NCI-H2029 treated with DMSO at 0.1 percent for 48 hours (cell line): ENCODE results near the gene COL20A1.

ENCODE experiments used
- DNase-seq: peaks from one replicate; lab custom pipeline; 2025; lab: John Stamatoyannopoulos, UW

COL20A1 gene

GRCh38 chr20:63363013-63363957, 70.3 kb downstream of the COL20A1 start:
- no peak for DNase-seq

DNA sequence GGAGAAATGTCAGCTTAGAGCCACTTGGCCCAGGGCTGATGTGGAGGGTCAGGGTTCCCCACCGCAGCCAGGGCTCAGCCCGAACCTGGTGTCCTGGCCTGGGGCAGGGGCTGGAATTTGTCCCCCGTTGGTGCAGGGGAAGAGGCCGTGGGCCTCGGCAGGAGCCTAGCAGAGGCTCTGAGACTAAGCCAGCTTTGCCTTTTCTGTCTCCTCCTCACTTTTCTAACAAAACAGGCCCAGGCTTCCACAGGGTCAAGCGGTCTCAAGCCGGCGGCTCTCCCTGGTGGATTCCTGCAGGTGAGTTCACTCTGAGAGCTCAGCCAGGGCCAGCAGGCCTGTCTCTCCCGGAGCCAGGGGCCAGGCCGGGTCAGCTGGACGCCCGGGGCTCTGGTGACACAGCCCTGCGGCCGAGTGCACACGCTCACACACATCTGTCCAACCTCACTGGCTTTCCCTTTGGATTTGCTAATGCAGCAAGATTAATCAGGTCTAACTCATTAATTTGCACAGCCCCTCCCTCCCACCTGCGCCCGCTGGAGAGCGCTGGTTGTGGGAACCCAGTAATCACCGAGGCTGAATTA, 71.1 kb downstream of the COL20A1 start:
- no peak for DNase-seq

DNA sequence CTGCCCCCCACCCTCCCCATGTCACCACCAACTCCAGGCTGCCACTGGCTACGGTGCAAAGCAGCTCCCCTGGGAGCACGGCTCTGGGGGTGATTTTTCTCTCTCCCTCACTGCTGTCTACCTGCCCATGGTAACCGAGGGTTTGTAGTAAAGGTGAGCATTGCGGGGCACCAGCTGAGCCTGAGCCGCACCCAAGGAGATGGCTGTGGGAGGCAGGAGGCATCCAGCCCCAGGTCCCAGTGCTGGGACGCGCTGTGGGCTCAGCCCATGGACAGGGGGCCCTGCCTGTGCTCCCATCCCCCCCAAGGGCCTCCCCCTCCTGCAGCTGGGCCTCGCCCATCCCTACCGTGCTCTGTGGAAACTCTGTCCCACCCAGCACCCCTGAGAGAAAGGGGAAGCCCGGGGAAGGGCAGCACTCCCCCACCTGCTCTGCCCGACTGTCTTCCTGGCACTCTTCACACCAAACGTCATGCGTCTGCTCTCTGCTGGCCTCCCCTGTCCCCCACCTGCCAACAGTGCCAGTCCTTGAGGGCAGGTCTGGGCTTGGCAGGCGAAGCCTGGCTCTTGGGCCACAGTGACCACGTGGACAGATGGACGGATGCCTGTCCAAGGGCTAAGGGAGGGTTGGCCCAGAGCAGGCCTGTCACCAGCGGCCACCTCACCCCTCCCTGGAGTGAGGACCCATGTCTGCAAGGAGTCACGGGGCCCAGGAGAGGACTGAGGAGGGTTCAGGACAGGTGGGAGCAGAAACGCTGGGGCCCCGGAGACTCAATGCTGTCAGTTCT, 72.0 kb downstream of the COL20A1 start:
- DNase-seq, result no peak

GRCh38 chr20:63365601-63366389, 72.8 kb downstream of the COL20A1 start:
- no peak for DNase-seq

DNA sequence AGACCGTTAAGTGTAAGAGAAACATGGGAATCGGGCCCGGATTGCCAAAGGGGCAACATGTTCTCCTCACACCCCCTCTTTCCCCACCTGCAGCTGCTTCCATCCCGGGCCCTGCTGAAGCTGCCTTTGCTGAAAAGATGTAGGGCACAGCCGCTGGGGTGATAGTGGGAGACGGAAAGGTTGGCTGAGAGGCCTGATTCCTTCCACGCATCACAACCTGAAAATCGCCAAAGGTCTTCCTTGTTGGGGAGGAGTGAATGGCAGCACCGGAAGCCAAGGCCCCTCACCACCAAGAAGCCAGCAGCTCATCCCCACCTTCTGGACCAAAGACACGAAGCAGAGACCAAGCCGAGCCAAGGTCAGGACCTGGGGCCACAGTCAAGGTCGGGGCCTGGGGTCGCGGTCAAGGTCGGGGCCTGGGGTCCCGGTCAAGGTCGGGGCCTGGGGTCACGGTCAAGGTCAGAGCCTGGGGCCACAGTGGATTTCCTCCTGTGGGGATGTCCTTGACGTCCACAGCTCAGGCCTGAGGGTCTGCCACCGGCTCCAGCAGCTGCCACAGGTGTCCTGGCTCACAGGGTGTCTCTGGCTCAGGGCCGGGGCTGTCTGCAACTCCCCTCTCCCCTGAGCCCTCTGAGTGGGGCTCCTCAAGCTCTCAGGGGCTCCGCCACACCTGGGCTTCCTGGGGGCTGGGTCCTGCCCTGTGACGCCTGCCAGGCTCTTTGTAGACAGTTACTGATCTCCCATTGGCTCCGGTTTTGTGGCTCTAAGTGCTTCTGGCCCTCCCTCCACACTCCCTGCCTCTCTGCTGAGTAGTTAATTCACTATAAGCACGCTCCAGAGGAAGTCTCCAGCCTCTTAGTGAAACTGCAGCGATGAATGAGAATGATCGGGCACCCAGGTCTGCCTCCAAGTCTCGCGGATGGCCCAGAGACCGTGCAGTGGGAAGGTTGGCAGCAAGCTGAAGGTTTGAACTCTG, 73.7 kb downstream of the COL20A1 start:
- no peak for DNase-seq

DNA sequence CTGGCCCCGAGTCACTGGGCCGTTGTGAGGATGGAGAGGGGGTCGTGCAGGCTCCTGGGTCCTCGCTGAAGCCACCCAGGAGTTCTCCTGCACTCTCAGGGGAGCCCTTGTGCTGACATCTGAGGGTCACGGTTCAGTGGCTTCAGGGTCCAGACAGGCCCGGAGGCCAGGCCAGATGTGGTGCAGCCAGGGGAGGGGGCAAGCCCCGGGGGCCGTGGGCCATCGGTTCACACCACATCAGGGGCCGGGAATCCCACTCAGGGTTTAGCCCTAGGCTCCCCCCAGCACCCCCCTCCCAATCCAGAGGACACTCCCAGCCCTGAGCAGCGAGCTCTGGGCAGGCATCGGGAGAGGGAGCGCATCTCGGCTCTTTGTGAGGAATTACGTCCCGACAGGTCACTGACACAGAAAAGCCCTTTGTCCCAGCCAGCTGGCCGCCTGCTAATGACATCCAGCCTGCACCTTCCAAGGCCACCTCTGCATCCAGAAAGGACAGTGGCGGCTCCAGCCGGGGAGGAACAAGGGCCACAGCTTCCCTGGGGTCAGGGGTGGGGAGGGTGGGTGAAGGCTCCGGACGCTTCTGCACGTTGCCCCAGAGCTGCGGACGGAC, 74.6 kb downstream of the COL20A1 start:
- no peak for DNase-seq

GRCh38 chr20:63368151-63368550, 75.2 kb downstream of the COL20A1 start:
- DNase-seq, result no peak

DNA sequence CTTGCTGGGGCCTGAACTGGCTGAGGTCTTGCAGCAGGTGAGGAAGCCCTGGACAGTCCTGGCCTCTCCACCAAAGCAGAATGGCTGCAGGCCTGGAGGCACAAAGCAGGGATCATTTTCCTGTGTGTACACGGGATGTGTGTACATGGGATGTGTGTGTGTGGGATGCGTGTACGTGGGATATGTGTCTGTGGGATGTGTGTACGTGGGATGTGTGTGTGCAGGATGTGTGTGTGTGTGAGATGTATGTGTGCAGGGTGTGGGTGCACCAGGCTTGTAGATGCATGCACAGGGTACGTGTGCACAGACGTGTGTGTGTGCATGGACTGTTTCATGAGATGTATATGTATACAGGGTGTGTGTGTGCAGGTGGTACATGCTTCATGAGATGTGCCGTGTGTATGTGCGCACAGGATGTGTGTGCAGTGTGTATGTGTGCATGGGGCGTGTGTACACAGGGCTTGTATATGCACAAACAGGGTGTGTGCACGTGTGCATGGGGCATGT, 76.1 kb downstream of the COL20A1 start:
- no peak for DNase-seq

DNA sequence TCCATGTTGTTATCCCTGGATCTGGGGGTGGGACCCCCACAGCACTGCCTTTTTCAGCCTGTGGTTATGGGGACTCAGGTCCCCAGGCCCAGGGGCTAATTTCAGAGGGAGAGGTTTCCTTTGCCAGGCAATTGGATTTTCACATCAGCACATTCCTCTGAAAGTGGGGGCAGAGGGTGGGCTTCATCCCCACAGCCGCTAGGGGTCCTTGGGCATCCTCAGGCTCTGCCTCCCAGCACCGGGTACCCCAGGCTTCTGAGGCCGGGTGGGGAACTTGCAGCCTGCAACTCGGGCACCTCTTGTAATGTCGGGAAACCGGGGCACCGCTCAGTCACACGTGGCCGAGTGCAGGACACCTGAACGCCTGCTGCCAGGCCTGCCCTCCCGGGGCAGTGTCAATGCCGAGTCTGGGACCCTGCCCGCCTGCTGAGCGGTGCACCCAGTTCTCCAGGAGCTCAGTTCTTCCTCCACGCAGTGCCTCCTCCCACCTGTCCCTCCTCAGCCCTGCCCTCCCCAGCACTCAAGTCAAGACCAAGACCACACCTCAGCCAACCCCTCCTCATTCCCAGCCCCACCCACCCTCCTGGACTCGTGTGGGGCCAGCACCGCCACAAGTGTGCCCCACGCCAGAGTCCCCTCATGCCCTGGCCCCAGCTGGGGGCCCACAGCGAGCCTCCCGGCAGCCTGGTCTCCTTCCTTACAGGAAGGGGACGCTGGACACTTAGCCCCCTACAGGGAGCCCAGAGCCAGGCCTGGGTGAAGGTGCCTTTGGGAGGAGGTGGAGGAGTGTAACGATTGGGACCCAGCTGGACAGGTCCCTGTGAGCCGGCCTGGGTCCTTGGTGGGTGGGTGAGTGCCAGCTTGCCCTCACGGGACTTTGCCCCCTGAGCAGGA, 77.0 kb downstream of the COL20A1 start:
- no peak for DNase-seq

DNA sequence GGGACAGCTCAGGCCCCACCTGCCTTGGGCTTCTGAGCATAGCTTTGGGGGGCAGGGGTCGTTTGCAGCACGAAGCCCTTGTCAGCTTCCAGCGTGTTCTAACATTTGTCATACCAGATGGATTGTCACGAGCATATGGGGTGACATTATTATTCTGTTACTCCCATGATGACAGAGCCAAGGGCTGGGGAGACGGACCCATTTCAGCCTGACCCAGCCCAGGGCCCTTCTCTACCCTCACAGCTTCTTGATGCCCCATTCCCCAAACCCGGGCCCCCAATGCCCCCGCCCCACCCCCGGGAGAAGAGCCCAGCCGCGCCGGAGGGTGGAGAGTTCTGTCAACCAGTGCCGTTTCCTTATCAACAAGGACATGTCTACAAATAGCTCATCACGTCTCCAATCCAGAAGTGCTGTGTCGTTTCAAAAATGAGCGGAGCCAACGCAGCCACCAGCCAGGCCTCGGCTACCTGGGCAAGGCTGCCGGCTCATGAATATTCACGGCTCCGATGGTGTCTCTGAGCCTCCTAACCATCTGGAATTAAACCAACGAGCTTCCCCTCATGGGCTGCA, 77.7 kb downstream of the COL20A1 start:
- no peak for DNase-seq

GRCh38 chr20:63371291-63371865, 78.4 kb downstream of the COL20A1 start:
- DNase-seq, result no peak

DNA sequence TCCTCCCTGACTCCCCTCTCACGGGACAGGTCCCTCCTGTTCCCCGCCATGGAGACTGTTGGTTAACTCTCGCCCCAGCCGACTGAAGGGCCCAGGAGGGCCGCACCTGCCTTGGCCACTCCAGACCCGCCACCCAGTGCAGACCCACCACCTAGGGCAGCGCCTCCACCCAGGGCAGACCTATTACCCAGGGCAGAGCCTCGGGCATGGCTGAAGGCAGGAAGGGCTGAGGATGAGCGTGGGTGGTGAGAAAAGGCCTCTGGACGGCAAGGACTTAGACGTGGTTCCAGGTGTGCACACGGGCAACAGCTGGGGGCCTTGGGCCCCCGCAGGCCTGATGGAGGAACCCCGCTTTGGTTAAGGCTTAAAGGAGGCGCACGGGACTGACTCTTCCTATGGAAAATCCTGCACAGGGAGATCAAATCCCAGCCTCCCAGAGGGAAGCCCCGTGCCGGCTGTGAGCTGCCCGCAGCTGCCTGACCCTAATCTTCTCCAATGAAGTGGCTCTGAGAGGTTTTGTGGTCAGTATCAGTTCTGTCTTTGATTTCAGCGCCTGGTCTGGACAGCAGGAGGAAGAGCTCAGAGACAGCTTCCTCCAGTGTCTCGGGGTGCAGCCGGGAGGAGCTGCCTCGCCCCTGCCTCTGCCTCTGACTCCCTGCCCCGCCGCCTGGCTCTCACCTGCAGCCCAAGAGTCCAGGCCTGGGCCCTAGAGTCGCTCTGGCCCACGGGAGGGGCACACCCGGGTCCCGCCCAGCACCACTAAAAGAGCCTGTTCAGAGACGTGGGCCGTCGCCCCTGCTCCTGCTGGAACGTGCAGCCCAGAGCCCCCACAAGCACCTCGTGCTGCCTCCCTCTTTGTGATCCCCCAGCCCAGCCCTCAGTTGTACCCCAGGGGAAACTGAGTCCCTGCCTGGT, 80.2 kb downstream of the COL20A1 start:
- DNase-seq, result no peak

- no peak for DNase-seq
These were observed 81.0 kb downstream of the COL20A1 start for GRCh38 chr20:63373996-63374395.

GRCh38 chr20:63374504-63374903, 81.5 kb downstream of the COL20A1 start:
- no peak for DNase-seq

- no peak for DNase-seq
These were observed 82.5 kb downstream of the COL20A1 start for GRCh38 chr20:63375438-63375837.

DNA sequence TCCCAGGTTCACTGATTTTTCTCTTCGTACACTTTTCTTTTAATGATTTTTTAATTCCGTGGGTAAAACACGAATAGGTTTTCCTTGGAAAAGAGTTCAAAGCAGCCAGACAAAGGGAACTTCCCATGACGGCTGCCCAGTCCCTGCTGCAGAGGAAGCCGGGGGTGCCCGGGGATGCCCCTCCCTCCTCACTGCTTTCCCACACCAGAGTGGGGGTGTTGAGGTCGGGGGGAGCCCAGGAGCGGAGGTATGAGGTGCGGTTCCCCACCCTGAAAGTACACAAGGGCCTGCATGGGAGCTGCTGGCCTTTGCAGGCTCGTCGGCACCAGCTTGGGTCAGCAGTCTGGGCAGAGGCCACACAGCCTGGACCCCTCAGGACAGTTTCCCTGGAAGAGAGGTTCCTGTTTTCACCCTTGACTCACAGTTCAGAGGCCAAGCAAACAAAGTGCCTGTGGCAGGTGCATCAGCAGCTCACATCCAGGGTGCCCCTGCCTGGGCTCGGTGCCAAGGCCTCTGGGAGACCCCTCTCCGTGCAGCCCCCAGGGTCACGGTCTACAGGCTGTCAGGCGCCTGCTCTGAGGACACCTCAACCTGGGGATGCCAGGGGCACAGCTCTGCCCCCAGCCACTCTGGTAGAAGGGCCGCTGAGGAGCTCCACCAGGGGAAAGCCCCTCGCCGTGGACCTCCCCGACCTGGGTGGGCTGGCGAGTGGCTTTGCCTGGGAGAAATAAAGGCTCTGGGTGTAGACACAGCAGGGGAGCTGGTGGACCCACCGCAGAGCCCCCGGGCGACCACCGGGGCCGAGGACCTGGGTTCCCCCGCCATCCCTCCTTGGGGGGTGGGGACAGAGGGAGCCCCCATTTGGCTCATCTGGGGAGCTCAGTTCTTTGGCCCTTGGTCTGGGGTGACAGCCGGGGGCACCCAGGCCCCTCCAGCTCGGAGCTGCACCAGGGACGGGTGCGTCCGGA, 83.6 kb downstream of the COL20A1 start:
- no peak for DNase-seq
